AG04449 (cell line): ENCODE measurements around the gene CA5A.

Source experiments
- CTCF ChIA-PET: fragments of 350-600 bp; formaldehyde crosslinking; extraction: SDS; loops from one replicate; lab custom pipeline; 2021; ENCODE audit warnings: antibody characterized with exemption; lab: Yijun Ruan, JAX
- POLR2A ChIA-PET: fragments of 400-600, 350-600 bp; formaldehyde crosslinking; extraction: SDS; loops from one replicate; lab custom pipeline; 2020; ENCODE audit warnings: antibody characterized with exemption, inconsistent platforms; lab: Yijun Ruan, JAX
- DNase-seq: peaks from one replicate; pipeline ENCODE4 v3.0.0-alpha.2; 2010; ENCODE audit warnings: low read depth, low spot score
- H3K4me3 ChIP-seq: 2 replicates; pipeline ENCODE4 v1.5.1; 2011; ENCODE audit warnings: low read depth, mild to moderate bottlenecking, control low read depth, low read length
- CTCF ChIP-seq: IDR thresholded peaks from one replicate; pipeline ENCODE4 v1.5.1; 2011; ENCODE audit warnings: mild to moderate bottlenecking, moderate library complexity, low read length, control low read depth, inconsistent platforms; ENCODE audit not compliant: insufficient read depth; ENCODE audit errors: missing control alignments

The CA5A gene

GRCh38 chr16:87970186-87970585 lies 33.9 kb upstream of the CA5A start:
- DNase-seq = no peak
- no peak for TF ChIP-seq CTCF
- POLR2A ChIA-PET = no interaction called here

GRCh38 chr16:87968541-87968940 lies 32.2 kb upstream of the CA5A start:
- ChIA-PET POLR2A (no interaction called here), CTCF (interaction anchor here (0.8 to 2.3 kb wide), 4 partner anchors 9 to 14 kb away, joined by 3 to 7 read pairs (median 6); no protein-coding TSS in a partner anchor)
- DNase-seq = no peak
- TF ChIP-seq CTCF = no peak
- no peak overlapping the region for H3K4me3 ChIP-seq

More at GRCh38 chr16:87970186-87970585, 33.9 kb upstream of the CA5A start:
- no peak overlapping the region for H3K4me3 ChIP-seq
- CTCF ChIA-PET = interaction anchor here (1.2 to 2.3 kb wide), 2 partner anchors 10 to 38 kb away, joined by 4 to 6 read pairs; no protein-coding TSS in a partner anchor

DNA sequence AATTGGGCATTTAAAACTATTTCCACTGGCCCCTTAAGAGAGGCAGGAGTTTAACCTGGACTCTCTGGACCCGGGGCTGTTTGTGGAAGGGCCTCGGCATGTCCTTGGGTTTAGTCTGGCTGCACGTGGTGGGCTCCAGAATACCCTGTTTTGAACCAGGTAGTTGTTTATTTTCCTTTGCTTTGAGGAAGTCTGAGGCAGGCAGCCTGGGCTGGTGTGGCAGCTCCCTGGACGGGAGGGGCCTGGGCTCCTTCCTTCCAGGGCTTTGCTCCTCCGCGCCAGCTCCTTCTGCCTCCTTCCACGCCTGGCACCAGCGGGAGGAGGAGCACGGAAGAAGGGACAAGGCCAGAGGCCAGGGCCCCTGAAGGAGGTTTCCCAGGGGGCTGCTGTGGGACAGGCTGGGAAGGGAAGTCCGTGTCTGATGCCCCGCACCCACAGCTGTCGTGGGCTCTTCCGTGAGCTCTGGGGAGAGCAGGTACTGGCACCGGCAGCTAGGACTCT lies 30.4 kb upstream of the CA5A start:
- CTCF ChIA-PET = interaction anchor here (0.6 to 1.7 kb wide), 2 partner anchors 10 to 90 kb away, joined by 5 read pairs; no protein-coding TSS in a partner anchor
- no peak for TF ChIP-seq CTCF
- no peak overlapping the region for H3K4me3 ChIP-seq
- DNase-seq = no peak
- POLR2A ChIA-PET = no interaction called here

DNA sequence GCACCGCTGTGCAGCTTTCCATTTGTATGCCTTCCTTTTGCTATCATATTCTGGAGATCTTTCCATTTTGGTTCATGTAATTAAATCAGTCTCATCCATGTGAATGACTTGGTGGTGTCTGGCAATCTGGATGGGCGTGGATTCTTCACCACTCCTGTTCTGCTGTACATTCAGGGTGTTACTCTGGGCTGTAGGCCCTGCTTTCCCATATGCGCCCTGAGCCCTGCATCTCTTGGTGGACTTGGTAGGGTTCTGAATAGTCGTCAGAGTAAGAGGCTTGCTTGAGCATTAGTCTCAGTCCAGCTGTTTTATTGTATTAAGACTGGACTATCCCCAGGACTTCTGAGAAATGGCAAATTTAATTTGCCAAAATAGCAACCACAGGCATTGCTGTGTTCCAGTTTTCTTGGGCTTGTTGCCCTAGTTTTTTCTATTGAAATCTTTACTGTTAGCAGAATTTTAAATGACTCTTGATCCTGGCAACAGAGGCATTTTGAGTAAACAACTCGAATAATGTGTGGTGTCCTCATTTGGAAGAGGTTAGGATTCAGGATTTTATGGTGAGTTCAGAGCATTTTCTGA lies 29.8 kb upstream of the CA5A start:
- no peak for DNase-seq
- ChIA-PET POLR2A (no interaction called here), CTCF (interaction anchor here (0.6 to 1.7 kb wide), 3 partner anchors 9 to 89 kb away, joined by 3 to 5 read pairs (median 5); no protein-coding TSS in a partner anchor)
- TF ChIP-seq CTCF = no peak
- no peak overlapping the region for H3K4me3 ChIP-seq

DNA sequence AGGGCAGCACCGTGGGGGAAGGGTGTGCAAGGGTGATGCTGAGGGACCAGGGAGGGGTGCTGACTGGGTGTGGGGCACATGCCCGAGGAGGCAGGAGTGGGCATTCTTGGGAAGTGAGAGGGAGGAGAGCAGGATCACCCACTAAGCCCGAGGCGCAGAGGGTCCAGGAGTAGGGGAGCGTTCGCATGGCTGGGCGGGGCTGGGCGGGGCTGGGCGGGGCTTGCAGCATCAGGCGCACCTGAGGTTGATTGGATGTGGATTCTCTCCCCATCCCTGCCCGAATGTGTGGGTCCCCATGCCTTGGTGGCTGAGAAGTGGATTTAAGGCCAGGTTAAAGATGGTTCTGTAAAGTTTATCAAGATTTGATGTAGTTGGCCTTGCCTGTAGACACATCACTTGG lies 29.1 kb upstream of the CA5A start:
- POLR2A ChIA-PET = no interaction called here

More for the DNA sequence above, 29.1 kb upstream of the CA5A start:
- TF ChIP-seq CTCF = no peak
- DNase-seq = no peak
- H3K4me3 ChIP-seq = no peak overlapping the region
- CTCF ChIA-PET = interaction anchor here (0.8 to 1.7 kb wide), 3 partner anchors 8 to 13 kb away, joined by 3 to 5 read pairs (median 3); no protein-coding TSS in a partner anchor
